Kidney (tissue), 14 donors: ENCODE measurements around the gene CCR4. TPM values are rescaled to one million over a fixed set of nuclear protein-coding genes. Genes with fewer than 3 reads are reported as not detected.

ENCODE experiments used
- DNase-seq, 5 donors: peaks; one replicate each; pipeline ENCODE4 v3.0.0-alpha.2; 2013 to 2020
- FAIRE-seq: peaks from 2 replicates; lab custom pipeline; 2012; peaks lifted over from hg19 to GRCh38; lab: Jason Lieb, UNC
- H3K27ac ChIP-seq, 2 donors: one replicate each; pipeline ENCODE4 v1.7.0; 2013; ENCODE audit warnings: low read depth in 2 of 2, low read length in 2 of 2, inconsistent platforms in 1 of 2
- H3K27me3 ChIP-seq: one replicate; pipeline ENCODE4 v1.7.1; 2013; ENCODE audit warnings: low read length, inconsistent platforms; ENCODE audit not compliant: control insufficient read depth, insufficient read depth
- H3K36me3 ChIP-seq, 3 donors: one replicate each; pipeline versions ENCODE4 v1.7.0 to v1.7.1; 2013; ENCODE audit warnings: low read length in 3 of 3, control low read depth in 1 of 3, inconsistent platforms in 1 of 3; ENCODE audit not compliant: insufficient read depth in 3 of 3, control insufficient read depth in 2 of 3
- H3K4me1 ChIP-seq, 3 donors: one replicate each; pipeline versions ENCODE4 v1.7.0 to v1.7.1; 2013; ENCODE audit warnings: low read length in 3 of 3, inconsistent platforms in 1 of 3, low read depth in 1 of 3; ENCODE audit not compliant: control insufficient read depth in 2 of 3, insufficient read depth in 2 of 3
- H3K4me3 ChIP-seq, 3 donors: one replicate each; pipeline versions ENCODE4 v1.7.0 to v1.8.1; 2013; ENCODE audit warnings: low read length in 3 of 3, control low read depth in 1 of 3, inconsistent platforms in 1 of 3
- H3K9ac ChIP-seq, 3 donors: one replicate each; pipeline versions ENCODE4 v1.7.0 to v1.7.1; 2013; ENCODE audit warnings: low read length in 3 of 3, control low read depth in 1 of 3, inconsistent platforms in 1 of 3
- H3K9me3 ChIP-seq, 3 donors: one replicate each; pipeline versions ENCODE4 v1.7.0 to v1.7.1; 2013; ENCODE audit warnings: low read length in 3 of 3, control low read depth in 1 of 3, inconsistent platforms in 1 of 3; ENCODE audit not compliant: control insufficient read depth in 2 of 3, insufficient read depth in 1 of 3
- intact Hi-C: fragments of 100-400 bp; cut with DNase I; formaldehyde crosslinking; loops from one replicate; pipeline ENCODE4 v1.11.1; 2022
- polyA plus RNA-seq: library from polyadenylated mRNA; stranded (reverse); fragments of 350-450 nt; fragmentation: Illumina TruSeq; extraction: RNeasy Lipid Tissue Mini Kit (QIAGEN cat#74804); gene quantifications from one replicate; pipeline ENCODE4 v1.2.3, GENCODE V29; 2014; ENCODE audit warnings: low read depth, low replicate concordance; ENCODE audit not compliant: insufficient read depth
- total RNA-seq: library from RNA; stranded (reverse); fragmentation: NEBNext Ultra II Directional; extraction: Animal tissue kit (Norgen Biotek cat#: 25700); gene quantifications from one replicate; pipeline ENCODE4 v1.2.1, GENCODE V29; 2021
- TF ChIP-seq, protein P1 (sequence below): IDR thresholded peaks from 3 replicates; pipeline ENCODE4 v1.5.1; 2012; ENCODE audit warnings: mild to moderate bottlenecking, moderate library complexity, borderline replicate concordance; ENCODE audit not compliant: insufficient read depth; ENCODE audit errors: extremely low read depth
- donor health status: control.
- donor health status: control.
- donor health status: control.
- donor health status: control.
- donor health status: control.
- donor health status: DM: yes; HTN: yes; CAD: no.
- donor health status: Normal renal cell carcinoma (clear cell type).

Gene CCR4
- total and polyA plus RNA-seq, 2 donors from 2014 or later = 2.3 TPM; not detected in 1

DNA sequence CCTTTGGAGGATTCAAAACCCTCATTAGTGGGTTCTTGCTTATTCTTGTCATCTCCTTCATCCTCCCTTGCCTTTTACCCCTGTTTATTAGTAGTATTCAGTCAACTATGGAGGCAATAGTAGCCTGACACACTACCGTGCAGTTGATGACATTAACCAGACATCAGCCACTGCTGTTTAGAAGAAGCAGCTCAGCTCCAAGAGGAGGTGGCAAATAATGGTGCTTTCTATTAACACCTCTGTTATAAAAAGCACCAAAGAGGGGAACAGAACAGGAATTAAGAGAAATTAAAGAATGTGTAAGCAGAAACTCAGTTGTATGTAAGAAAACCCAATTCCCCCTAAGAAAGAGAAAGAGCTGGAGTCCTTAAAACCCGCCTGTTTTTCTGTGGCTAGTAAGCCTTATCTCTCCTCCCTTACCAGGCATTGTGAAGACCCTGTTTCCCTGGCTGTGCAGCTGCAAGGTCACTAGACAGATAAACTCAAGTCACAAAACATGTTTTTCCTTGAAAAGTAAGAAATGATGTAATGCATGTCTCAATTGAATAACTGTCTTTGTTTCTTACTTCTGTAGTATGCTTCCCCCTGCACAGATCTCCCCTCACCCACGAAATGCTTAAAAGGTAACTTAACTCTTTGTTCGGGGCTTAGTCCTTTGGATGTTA lies 21.2 kb downstream of the CCR4 start:
- no peaks in the 10 kb centered on the region for H3K9me3 ChIP-seq
- DNase-seq (no peak), FAIRE-seq (no peak)
- H3K4me1 ChIP-seq = no peaks in the 10 kb centered on the region
- H3K27me3 ChIP-seq = no peaks in the 10 kb centered on the region
- intact Hi-C loops = no loop called here
- TF ChIP-seq, protein P1, sequence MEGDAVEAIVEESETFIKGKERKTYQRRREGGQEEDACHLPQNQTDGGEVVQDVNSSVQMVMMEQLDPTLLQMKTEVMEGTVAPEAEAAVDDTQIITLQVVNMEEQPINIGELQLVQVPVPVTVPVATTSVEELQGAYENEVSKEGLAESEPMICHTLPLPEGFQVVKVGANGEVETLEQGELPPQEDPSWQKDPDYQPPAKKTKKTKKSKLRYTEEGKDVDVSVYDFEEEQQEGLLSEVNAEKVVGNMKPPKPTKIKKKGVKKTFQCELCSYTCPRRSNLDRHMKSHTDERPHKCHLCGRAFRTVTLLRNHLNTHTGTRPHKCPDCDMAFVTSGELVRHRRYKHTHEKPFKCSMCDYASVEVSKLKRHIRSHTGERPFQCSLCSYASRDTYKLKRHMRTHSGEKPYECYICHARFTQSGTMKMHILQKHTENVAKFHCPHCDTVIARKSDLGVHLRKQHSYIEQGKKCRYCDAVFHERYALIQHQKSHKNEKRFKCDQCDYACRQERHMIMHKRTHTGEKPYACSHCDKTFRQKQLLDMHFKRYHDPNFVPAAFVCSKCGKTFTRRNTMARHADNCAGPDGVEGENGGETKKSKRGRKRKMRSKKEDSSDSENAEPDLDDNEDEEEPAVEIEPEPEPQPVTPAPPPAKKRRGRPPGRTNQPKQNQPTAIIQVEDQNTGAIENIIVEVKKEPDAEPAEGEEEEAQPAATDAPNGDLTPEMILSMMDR = no peak
- H3K27ac ChIP-seq = no peak overlapping the region
- H3K36me3 ChIP-seq = no peaks in the 10 kb centered on the region
- no peak overlapping the region for H3K4me3 ChIP-seq
- no peak overlapping the region for H3K9ac ChIP-seq

DNA sequence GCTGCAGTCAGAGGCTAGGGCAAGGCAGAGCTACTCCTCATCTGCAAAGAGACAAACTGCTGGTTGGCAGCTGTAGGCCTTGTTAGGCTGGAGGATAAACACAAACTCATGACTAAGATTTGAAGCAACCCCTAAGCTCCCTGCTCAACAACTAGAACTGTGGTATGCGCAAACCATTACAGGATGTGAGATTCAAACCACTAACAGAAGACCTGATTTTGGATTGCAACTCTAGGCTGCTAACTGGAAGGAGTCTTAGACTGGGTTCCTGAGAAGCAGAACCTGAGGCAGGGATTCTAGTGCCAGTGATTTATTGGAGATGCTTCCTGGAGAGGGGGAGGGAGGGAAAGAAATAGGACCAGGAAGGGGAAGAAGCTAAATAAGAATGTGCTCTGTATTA lies 22.5 kb downstream of the CCR4 start:
- intact Hi-C loops = no loop called here
- Histone ChIP-seq H3K4me3 (no peak overlapping the region), H3K9ac (no peak overlapping the region), H3K9me3 (no peaks in the 10 kb centered on the region), H3K36me3 (no peaks in the 10 kb centered on the region), H3K27ac (no peak overlapping the region), H3K4me1 (no peaks in the 10 kb centered on the region), H3K27me3 (no peaks in the 10 kb centered on the region)
- TF ChIP-seq, protein P1 = no peak
- FAIRE-seq (no peak), DNase-seq (no peak)

DNA sequence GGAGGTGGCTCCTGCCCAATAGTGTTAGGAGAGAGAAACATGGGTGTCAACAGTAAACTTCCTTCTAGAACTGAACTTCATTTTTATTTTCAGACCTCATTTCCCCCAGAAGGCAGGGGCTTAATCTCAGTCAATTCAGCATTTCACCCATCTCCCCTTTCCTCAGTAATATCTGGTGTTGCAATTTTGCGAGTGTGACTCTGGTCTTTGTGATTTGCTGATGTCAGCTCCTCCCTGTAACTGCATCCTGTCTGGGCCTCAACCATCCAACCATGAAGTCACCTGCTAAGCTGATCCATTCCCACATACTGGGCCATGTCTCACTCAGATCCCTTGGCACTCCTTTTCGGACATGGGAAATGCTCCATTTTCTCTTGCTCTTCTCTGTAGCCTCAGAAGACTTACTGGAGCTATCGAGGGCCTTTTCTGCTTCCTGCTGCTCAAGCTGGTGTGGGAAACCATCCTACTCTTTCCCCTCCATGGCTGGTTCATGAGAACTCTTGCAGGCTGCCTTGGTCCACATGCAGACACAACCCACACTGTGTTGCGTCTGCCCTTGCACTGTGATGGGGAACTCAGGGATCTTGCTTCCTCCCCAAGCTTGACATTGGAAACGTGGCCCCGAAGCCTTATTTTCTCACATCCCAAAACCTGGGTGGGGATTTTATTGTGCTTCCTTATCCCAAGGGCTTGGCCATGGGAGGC lies 24.6 kb downstream of the CCR4 start:
- Histone ChIP-seq H3K36me3 (no peaks in the 10 kb centered on the region), H3K9me3 (no peaks in the 10 kb centered on the region), H3K27me3 (no peaks in the 10 kb centered on the region), H3K27ac (no peak overlapping the region), H3K9ac (no peak overlapping the region), H3K4me3 (no peak overlapping the region), H3K4me1 (no peaks in the 10 kb centered on the region)
- DNase-seq (peak in 2 of 5 donors; percentile 17 to 35), FAIRE-seq (no peak)
- TF ChIP-seq, protein P1 = no peak
- intact Hi-C loops = no loop called here
